Measurements from ENCODE around the gene MTG2.

- no peak for TF ChIP-seq ZNF768 (tag by site-specific recombination; IDR thresholded peaks at IDR 0.05)
- TF ChIP-seq ZNF416 (tag by site-specific recombination; IDR thresholded peaks at IDR 0.05) = no peak
- no peak for TF ChIP-seq SALL2 (tag by site-specific recombination; IDR thresholded peaks at IDR 0.05; ENCODE audit: borderline replicate concordance)
- TF ChIP-seq, protein P1, sequence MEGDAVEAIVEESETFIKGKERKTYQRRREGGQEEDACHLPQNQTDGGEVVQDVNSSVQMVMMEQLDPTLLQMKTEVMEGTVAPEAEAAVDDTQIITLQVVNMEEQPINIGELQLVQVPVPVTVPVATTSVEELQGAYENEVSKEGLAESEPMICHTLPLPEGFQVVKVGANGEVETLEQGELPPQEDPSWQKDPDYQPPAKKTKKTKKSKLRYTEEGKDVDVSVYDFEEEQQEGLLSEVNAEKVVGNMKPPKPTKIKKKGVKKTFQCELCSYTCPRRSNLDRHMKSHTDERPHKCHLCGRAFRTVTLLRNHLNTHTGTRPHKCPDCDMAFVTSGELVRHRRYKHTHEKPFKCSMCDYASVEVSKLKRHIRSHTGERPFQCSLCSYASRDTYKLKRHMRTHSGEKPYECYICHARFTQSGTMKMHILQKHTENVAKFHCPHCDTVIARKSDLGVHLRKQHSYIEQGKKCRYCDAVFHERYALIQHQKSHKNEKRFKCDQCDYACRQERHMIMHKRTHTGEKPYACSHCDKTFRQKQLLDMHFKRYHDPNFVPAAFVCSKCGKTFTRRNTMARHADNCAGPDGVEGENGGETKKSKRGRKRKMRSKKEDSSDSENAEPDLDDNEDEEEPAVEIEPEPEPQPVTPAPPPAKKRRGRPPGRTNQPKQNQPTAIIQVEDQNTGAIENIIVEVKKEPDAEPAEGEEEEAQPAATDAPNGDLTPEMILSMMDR (tag by site-specific recombination; IDR thresholded peaks at IDR 0.05) = no peak
- no peak for TF ChIP-seq ZNF248 (tag by site-specific recombination; IDR thresholded peaks at IDR 0.05)
- TF ChIP-seq ZNF174 (tag by site-specific recombination; IDR thresholded peaks at IDR 0.05) = no peak
- no peak for TF ChIP-seq ZNF19 (tag by site-specific recombination; IDR thresholded peaks at IDR 0.05; ENCODE audit: low read depth)
- TF ChIP-seq TCF7L2 (IDR thresholded peaks at IDR 0.05; ENCODE audit: borderline replicate concordance, low read depth, low read length) = no peak
- TF ChIP-seq, protein P2, sequence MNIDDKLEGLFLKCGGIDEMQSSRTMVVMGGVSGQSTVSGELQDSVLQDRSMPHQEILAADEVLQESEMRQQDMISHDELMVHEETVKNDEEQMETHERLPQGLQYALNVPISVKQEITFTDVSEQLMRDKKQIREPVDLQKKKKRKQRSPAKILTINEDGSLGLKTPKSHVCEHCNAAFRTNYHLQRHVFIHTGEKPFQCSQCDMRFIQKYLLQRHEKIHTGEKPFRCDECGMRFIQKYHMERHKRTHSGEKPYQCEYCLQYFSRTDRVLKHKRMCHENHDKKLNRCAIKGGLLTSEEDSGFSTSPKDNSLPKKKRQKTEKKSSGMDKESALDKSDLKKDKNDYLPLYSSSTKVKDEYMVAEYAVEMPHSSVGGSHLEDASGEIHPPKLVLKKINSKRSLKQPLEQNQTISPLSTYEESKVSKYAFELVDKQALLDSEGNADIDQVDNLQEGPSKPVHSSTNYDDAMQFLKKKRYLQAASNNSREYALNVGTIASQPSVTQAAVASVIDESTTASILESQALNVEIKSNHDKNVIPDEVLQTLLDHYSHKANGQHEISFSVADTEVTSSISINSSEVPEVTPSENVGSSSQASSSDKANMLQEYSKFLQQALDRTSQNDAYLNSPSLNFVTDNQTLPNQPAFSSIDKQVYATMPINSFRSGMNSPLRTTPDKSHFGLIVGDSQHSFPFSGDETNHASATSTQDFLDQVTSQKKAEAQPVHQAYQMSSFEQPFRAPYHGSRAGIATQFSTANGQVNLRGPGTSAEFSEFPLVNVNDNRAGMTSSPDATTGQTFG (tag by site-specific recombination; IDR thresholded peaks at IDR 0.05; ENCODE audit: borderline replicate concordance) = no peak
- TF ChIP-seq ZNF155 (tag by site-specific recombination; IDR thresholded peaks at IDR 0.05) = no peak
These were observed 17.7 kb upstream of the MTG2 start for GRCh38 chr20:62164879-62165761.
